ENCODE measurements around the gene NOC3L.

DNA sequence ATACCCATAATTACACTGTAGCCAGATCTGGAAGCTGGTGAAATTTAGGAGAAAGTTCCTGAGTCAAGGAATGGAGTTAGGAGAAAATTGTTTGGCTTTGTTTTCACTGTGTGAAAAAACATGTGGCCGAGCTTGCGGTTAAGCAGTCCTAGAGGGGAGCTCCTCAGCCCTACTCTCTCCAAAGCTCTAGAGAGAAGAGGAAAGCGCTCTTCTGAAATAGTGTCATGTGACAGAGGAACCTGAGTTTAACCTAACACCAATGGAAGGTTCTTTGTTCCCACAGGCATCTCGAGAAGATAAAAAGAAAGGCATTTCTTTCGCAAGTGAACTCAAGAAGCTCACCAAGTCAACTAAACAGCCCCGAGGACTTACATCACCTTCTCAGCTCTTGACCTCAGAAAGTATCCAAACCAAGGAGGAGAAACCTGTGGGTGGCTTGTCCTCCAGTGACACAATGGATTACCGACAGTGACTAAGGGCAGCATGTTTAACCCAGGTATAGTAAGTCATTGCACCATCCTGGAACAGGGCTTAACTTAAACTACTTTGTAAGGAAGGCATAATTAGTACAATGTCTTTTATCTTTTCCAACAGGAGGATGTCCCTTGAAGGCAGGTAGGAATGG, 38.0 kb downstream of the NOC3L start:
- TF ChIP-seq CTCF (conservative IDR thresholded peaks at IDR 0.05 in 1 of 2, IDR thresholded peaks at IDR 0.05 in 1 of 2; ENCODE audit: low read depth in 1 of 2, low read length in 2 of 2) (no peak), EZH2 (IDR thresholded peaks at IDR 0.05; ENCODE audit: low read length, missing control alignments) (no peak)
